ENCODE measurements around the gene EYS.
"Not testable (repeated sequence)": the region's sequence is repeated elsewhere in the genome, so short reads cannot be mapped to it uniquely, and the experiment has no call there.

Gene EYS

GRCh38 chr6:64469405-64469804 is 1237.6 kb downstream of the EYS start:
- not testable (repeated sequence) for H3K4me1 ChIP-seq (ENCODE audit: control insufficient read depth, insufficient read depth, low read length); H3K27me3 ChIP-seq (ENCODE audit: control insufficient read depth, insufficient read depth, low read length); H3K36me3 ChIP-seq (ENCODE audit: insufficient read depth, low read length); H3K4me3 ChIP-seq (ENCODE audit: low read length); H3K9ac ChIP-seq (ENCODE audit: low read depth, low read length); H3K9me3 ChIP-seq (replicated peaks; ENCODE audit: low read length); H3K4me2 ChIP-seq (ENCODE audit: low read length)

- H3K4me2 ChIP-seq (ENCODE audit: low read length) = no peak overlapping the region
- H3K4me1 ChIP-seq (ENCODE audit: control insufficient read depth, insufficient read depth, low read length) = no peaks in the 10 kb centered on the region
- H3K9ac ChIP-seq (ENCODE audit: low read depth, low read length) = no peak overlapping the region
- no peak overlapping the region for H3K4me3 ChIP-seq (ENCODE audit: low read length)
- H3K36me3 ChIP-seq (ENCODE audit: insufficient read depth, low read length) = no peaks in the 10 kb centered on the region
- no peaks in the 10 kb centered on the region for H3K27me3 ChIP-seq (ENCODE audit: control insufficient read depth, insufficient read depth, low read length)
- H3K9me3 ChIP-seq (replicated peaks; ENCODE audit: low read length) = no peaks in the 10 kb centered on the region
Observed at GRCh38 chr6:64467656-64468055, 1239.4 kb downstream of the EYS start.

- no peaks in the 10 kb centered on the region for H3K36me3 ChIP-seq (ENCODE audit: insufficient read depth, low read length)
- H3K9ac ChIP-seq (ENCODE audit: low read depth, low read length) = no peak overlapping the region
- no peak overlapping the region for H3K4me2 ChIP-seq (ENCODE audit: low read length)
- H3K4me1 ChIP-seq (ENCODE audit: control insufficient read depth, insufficient read depth, low read length) = no peaks in the 10 kb centered on the region
- H3K27me3 ChIP-seq (ENCODE audit: control insufficient read depth, insufficient read depth, low read length) = no peaks in the 10 kb centered on the region
- no peak overlapping the region for H3K4me3 ChIP-seq (ENCODE audit: low read length)
- H3K9me3 ChIP-seq (replicated peaks; ENCODE audit: low read length) = no peaks in the 10 kb centered on the region
Observed at GRCh38 chr6:64459411-64459944, 1247.5 kb downstream of the EYS start.

- not testable (repeated sequence) for H3K4me3 ChIP-seq (ENCODE audit: low read length); H3K9ac ChIP-seq (ENCODE audit: low read depth, low read length)
Observed at GRCh38 chr6:64448101-64448500, 1258.9 kb downstream of the EYS start.

GRCh38 chr6:64445038-64445437 is 1262.0 kb downstream of the EYS start:
- Histone ChIP-seq H3K4me2 (ENCODE audit: low read length) (no peak overlapping the region), H3K4me1 (ENCODE audit: control insufficient read depth, insufficient read depth, low read length) (no peaks in the 10 kb centered on the region), H3K9ac (ENCODE audit: low read depth, low read length) (no peak overlapping the region), H3K36me3 (ENCODE audit: insufficient read depth, low read length) (no peaks in the 10 kb centered on the region), H3K27me3 (ENCODE audit: control insufficient read depth, insufficient read depth, low read length) (no peaks in the 10 kb centered on the region), H3K9me3 (replicated peaks; ENCODE audit: low read length) (no peaks in the 10 kb centered on the region), H3K4me3 (ENCODE audit: low read length) (no peak overlapping the region)

More at GRCh38 chr6:64448101-64448500, 1258.9 kb downstream of the EYS start:
- not testable (repeated sequence) for H3K27me3 ChIP-seq (ENCODE audit: control insufficient read depth, insufficient read depth, low read length); H3K4me2 ChIP-seq (ENCODE audit: low read length); H3K9me3 ChIP-seq (replicated peaks; ENCODE audit: low read length); H3K4me1 ChIP-seq (ENCODE audit: control insufficient read depth, insufficient read depth, low read length); H3K36me3 ChIP-seq (ENCODE audit: insufficient read depth, low read length)

GRCh38 chr6:64439274-64439673 is 1267.8 kb downstream of the EYS start:
- Histone ChIP-seq H3K9ac (ENCODE audit: low read depth, low read length) (no peak overlapping the region), H3K4me3 (ENCODE audit: low read length) (no peak overlapping the region), H3K9me3 (replicated peaks; ENCODE audit: low read length) (no peaks in the 10 kb centered on the region), H3K36me3 (ENCODE audit: insufficient read depth, low read length) (no peaks in the 10 kb centered on the region), H3K27me3 (ENCODE audit: control insufficient read depth, insufficient read depth, low read length) (no peaks in the 10 kb centered on the region), H3K4me2 (ENCODE audit: low read length) (no peak overlapping the region), H3K4me1 (ENCODE audit: control insufficient read depth, insufficient read depth, low read length) (no peaks in the 10 kb centered on the region)

- Histone ChIP-seq H3K4me2 (ENCODE audit: low read length) (no peak overlapping the region), H3K9ac (ENCODE audit: low read depth, low read length) (no peak overlapping the region), H3K9me3 (replicated peaks; ENCODE audit: low read length) (no peaks in the 10 kb centered on the region), H3K4me3 (ENCODE audit: low read length) (no peak overlapping the region), H3K36me3 (ENCODE audit: insufficient read depth, low read length) (no peaks in the 10 kb centered on the region), H3K27me3 (ENCODE audit: control insufficient read depth, insufficient read depth, low read length) (no peaks in the 10 kb centered on the region), H3K4me1 (ENCODE audit: control insufficient read depth, insufficient read depth, low read length) (no peaks in the 10 kb centered on the region)
Observed at GRCh38 chr6:64437996-64438395, 1269.0 kb downstream of the EYS start.

- Histone ChIP-seq H3K4me2 (ENCODE audit: low read length) (no peak overlapping the region), H3K4me1 (ENCODE audit: control insufficient read depth, insufficient read depth, low read length) (no peaks in the 10 kb centered on the region), H3K4me3 (ENCODE audit: low read length) (no peak overlapping the region), H3K36me3 (ENCODE audit: insufficient read depth, low read length) (no peaks in the 10 kb centered on the region), H3K9ac (ENCODE audit: low read depth, low read length) (no peak overlapping the region), H3K27me3 (ENCODE audit: control insufficient read depth, insufficient read depth, low read length) (no peaks in the 10 kb centered on the region), H3K9me3 (replicated peaks; ENCODE audit: low read length) (no peaks in the 10 kb centered on the region)
Observed at GRCh38 chr6:64429926-64430325, 1277.1 kb downstream of the EYS start.

GRCh38 chr6:64428186-64428585 is 1278.8 kb downstream of the EYS start:
- Histone ChIP-seq H3K4me1 (ENCODE audit: control insufficient read depth, insufficient read depth, low read length) (no peaks in the 10 kb centered on the region), H3K4me3 (ENCODE audit: low read length) (no peak overlapping the region), H3K9ac (ENCODE audit: low read depth, low read length) (no peak overlapping the region), H3K36me3 (ENCODE audit: insufficient read depth, low read length) (no peaks in the 10 kb centered on the region), H3K9me3 (replicated peaks; ENCODE audit: low read length) (no peaks in the 10 kb centered on the region), H3K4me2 (ENCODE audit: low read length) (no peak overlapping the region), H3K27me3 (ENCODE audit: control insufficient read depth, insufficient read depth, low read length) (no peaks in the 10 kb centered on the region)

GRCh38 chr6:64415926-64416325 is 1291.1 kb downstream of the EYS start:
- no peak overlapping the region for H3K4me3 ChIP-seq (ENCODE audit: low read length)
- no peaks in the 10 kb centered on the region for H3K36me3 ChIP-seq (ENCODE audit: insufficient read depth, low read length)
- H3K9ac ChIP-seq (ENCODE audit: low read depth, low read length) = no peak overlapping the region
- H3K9me3 ChIP-seq (replicated peaks; ENCODE audit: low read length) = no peaks in the 10 kb centered on the region
- H3K4me1 ChIP-seq (ENCODE audit: control insufficient read depth, insufficient read depth, low read length) = no peaks in the 10 kb centered on the region
- H3K27me3 ChIP-seq (ENCODE audit: control insufficient read depth, insufficient read depth, low read length) = no peaks in the 10 kb centered on the region
- H3K4me2 ChIP-seq (ENCODE audit: low read length) = no peak overlapping the region

- H3K9ac ChIP-seq (ENCODE audit: low read depth, low read length) = no peak overlapping the region
- no peaks in the 10 kb centered on the region for H3K9me3 ChIP-seq (replicated peaks; ENCODE audit: low read length)
- H3K4me1 ChIP-seq (ENCODE audit: control insufficient read depth, insufficient read depth, low read length) = no peaks in the 10 kb centered on the region
- no peak overlapping the region for H3K4me2 ChIP-seq (ENCODE audit: low read length)
- H3K27me3 ChIP-seq (ENCODE audit: control insufficient read depth, insufficient read depth, low read length) = no peaks in the 10 kb centered on the region
- no peaks in the 10 kb centered on the region for H3K36me3 ChIP-seq (ENCODE audit: insufficient read depth, low read length)
- H3K4me3 ChIP-seq (ENCODE audit: low read length) = no peak overlapping the region
Observed at GRCh38 chr6:64411226-64411625, 1295.8 kb downstream of the EYS start.

GRCh38 chr6:64409948-64410347 is 1297.1 kb downstream of the EYS start:
- Histone ChIP-seq H3K9ac (ENCODE audit: low read depth, low read length) (no peak overlapping the region), H3K27me3 (ENCODE audit: control insufficient read depth, insufficient read depth, low read length) (no peaks in the 10 kb centered on the region), H3K9me3 (replicated peaks; ENCODE audit: low read length) (no peaks in the 10 kb centered on the region), H3K4me3 (ENCODE audit: low read length) (no peak overlapping the region), H3K4me2 (ENCODE audit: low read length) (no peak overlapping the region), H3K36me3 (ENCODE audit: insufficient read depth, low read length) (no peaks in the 10 kb centered on the region), H3K4me1 (ENCODE audit: control insufficient read depth, insufficient read depth, low read length) (no peaks in the 10 kb centered on the region)

All from skeletal muscle satellite cell (primary cell).